Breast epithelium (tissue), 3 donors: Measurements from ENCODE around the gene EPHB3.

ENCODE experiments used
- CTCF ChIP-seq, 3 donors: fragments of 450-650 bp; IDR thresholded peaks; one replicate each; pipeline ENCODE4 v1.5.1; 2016 to 2017; ENCODE audit warnings: antibody characterized with exemption in 3 of 3, mild to moderate bottlenecking in 3 of 3, moderate library complexity in 3 of 3
- POLR2A ChIP-seq: fragments of 450-650 bp; IDR thresholded peaks from one replicate; pipeline ENCODE4 v1.6.1; 2016; ENCODE audit warnings: antibody characterized with exemption, mild to moderate bottlenecking, moderate library complexity

- TF ChIP-seq CTCF (IDR thresholded peaks at IDR 0.05) (no peak), POLR2A (no peak)
Measured at GRCh38 chr3:184591789-184592188, 30.2 kb downstream of the EPHB3 start.
